Heart left ventricle (tissue), 16 donors: Measurements from ENCODE around the gene RIOK3. TPM values are rescaled to one million over a fixed set of nuclear protein-coding genes. Genes with fewer than 3 reads are reported as not detected.
A peak's percentile ranks its signal among the peaks of the same experiment; 100 is the strongest.

Experiments used
- ATAC-seq, 4 donors: fragments of 200-7000 bp; cut with Tn5 transposase; one replicate each; pipeline ENCODE4 v1.9.1; 2020 to 2022; ENCODE audit warnings: moderate library complexity in 4 of 4, mild to moderate bottlenecking in 3 of 4, moderate number of reproducible peaks in 1 of 4
- DNase-seq, 5 donors: peaks; one replicate each; pipeline ENCODE4 v3.0.0-alpha.2; 2020
- H3K27ac ChIP-seq, 12 donors: fragments of 200-600 bp; sonication (generic) in 4 of 12; one replicate each; pipeline versions ENCODE4 v1.5.0 to v1.8.0; 2016 to 2022; ENCODE audit warnings: mild to moderate bottlenecking in 2 of 12
- H3K27me3 ChIP-seq, 9 donors: fragments of 200-600 bp; sonication (generic) in 2 of 9; one replicate each; pipeline versions ENCODE4 v1.5.1 to v1.8.0; 2016 to 2022; ENCODE audit warnings: mild to moderate bottlenecking in 3 of 9
- H3K36me3 ChIP-seq, 9 donors: fragments of 200-600 bp; sonication (generic) in 2 of 9; one replicate each; pipeline versions ENCODE4 v1.5.0 to v1.8.0; 2018 to 2022; ENCODE audit warnings: mild to moderate bottlenecking in 2 of 9
- H3K4me1 ChIP-seq, 12 donors: fragments of 200-600 bp; sonication (generic) in 4 of 12; one replicate each; pipeline versions ENCODE4 v1.5.0 to v1.8.0; 2016 to 2022; ENCODE audit warnings: mild to moderate bottlenecking in 3 of 12
- H3K4me3 ChIP-seq, 12 donors: fragments of 200-600 bp; sonication (generic) in 4 of 12; one replicate each; pipeline versions ENCODE4 v1.5.0 to v1.8.0; 2017 to 2022; ENCODE audit warnings: mild to moderate bottlenecking in 9 of 12, moderate library complexity in 4 of 12
- H3K9me3 ChIP-seq, 12 donors: fragments of 200-600 bp; sonication (generic) in 4 of 12; one replicate each; pipeline versions ENCODE4 v1.5.0 to v1.8.0; 2016 to 2022; ENCODE audit warnings: mild to moderate bottlenecking in 1 of 12
- POLR2A ChIP-seq, 2 donors: fragments of 450-650 bp; IDR thresholded peaks; one replicate each; pipeline ENCODE4 v1.6.1; 2017; ENCODE audit warnings: antibody characterized with exemption in 2 of 2, mild to moderate bottlenecking in 2 of 2, moderate library complexity in 2 of 2
- WGBS, 4 donors: extraction: QIAGEN DNeasy Blood & Tissue Kit in 2 of 4; methylation state at CpG; one replicate each; pipeline versions ENCODE4 v1.1.5 to v1.1.7; 2013 to 2018; 5-methylcytosine and 5-hydroxymethylcytosine counted together
- intact Hi-C, 10 donors: fragments of 100-400 bp; cut with DNase I; formaldehyde crosslinking; loops; one replicate each; pipeline versions ENCODE4 v1.11.1 to v1.14.2; 2022
- polyA plus RNA-seq, 2 donors: library from polyadenylated mRNA; stranded (reverse); fragments of 200-250 nt; gene quantifications; one replicate each; pipeline ENCODE4 v1.2.3, GENCODE V29; 2013
- total RNA-seq, 9 donors: library from RNA; depleted of rRNA in 2 of 9; stranded (reverse); fragments of >200 nt in 2 of 9; fragmentation: NEBNext Ultra II Directional in 3 of 9; extraction: Animal tissue kit (Norgen Biotek cat#: 25700) in 3 of 9; gene quantifications; one replicate each; pipeline versions ENCODE4 v1.1.0 to v1.2.4, GENCODE V29; 2016 to 2023
- TF ChIP-seq, protein P1 (sequence below), 12 donors: fragments of 200-600 bp; sonication (generic) in 4 of 12; IDR thresholded peaks; one replicate each; pipeline versions ENCODE4 v1.5.0 to v1.8.0; 2018 to 2022; ENCODE audit warnings: antibody characterized with exemption in 12 of 12, mild to moderate bottlenecking in 5 of 12
- donor health status: ischemic (EF 13 %, LVEDD 7.1; RV severe dilation, severe dysfunction).
- donor health status: healthy with polysubstance abuse.
- donor health status: DM: no; HTN: yes; CAD: no.
- donor health status: DM: no; HTN: no; CAD: no.
- donor health status: ischemic (EF 25% LVEDD 6.9; RV normal size, moderate dysfunction).
- donor health status: ischemic (EF 25% LVEDD 5.7; RV mildly dilated, moderate dysfunction).
- donor health status: healthy.
- donor health status: DM: yes; HTN: yes; CAD: no.
- donor health status: ischemic (EF 35%, LVEDD 5.7; RV mildly dilated, moderate dysfunction).
- donor health status: nonischemic (EF 11% LVEDD 7.7; RV severe dilation, severe dysfunction).
- donor health status: DM: yes; HTN: yes; CAD: no.
- donor health status: PGD.
- donor health status: ischemic (EF 29% LVEDD 5.4; RV normal size, mild dysfunction).
- donor health status: nonischemic (EF 23%, LVEDD 6.1; RV moderate dilation, normal function).

Gene RIOK3
- total and polyA plus RNA-seq, 11 donors, result 32.3 to 76.2 (median 51.1) TPM

DNA sequence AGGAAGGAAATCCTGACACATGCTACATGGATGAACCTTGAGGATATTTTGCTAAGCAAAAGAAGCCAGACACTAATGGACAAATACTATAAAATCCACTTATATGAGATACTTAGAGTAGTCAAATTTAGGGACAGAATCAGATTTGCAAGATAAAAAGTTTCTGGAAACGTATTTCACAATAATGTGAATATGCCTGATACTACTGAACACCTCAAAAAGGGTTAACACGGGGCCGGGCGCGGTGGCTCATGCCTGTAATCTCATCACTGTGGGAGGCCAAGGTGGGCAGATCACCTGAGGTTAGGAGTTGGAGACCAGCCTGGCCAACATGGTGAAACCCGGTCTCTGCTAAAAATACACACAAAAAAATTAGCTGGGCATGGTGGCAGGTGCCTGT is 48.5 kb downstream of the RIOK3 start:
- 83 to 89% (median 86%) methylated on average over 6 of the region's 6 CpGs for WGBS, 4 donors
- H3K4me3 ChIP-seq, result no peak overlapping the region
- no peak overlapping the region for H3K27ac ChIP-seq
- DNase-seq (no peak), ATAC-seq (no peak)
- H3K27me3 ChIP-seq, result no peaks in the 10 kb centered on the region
- peaks cover 0 to 8% (median 4%) of the 10 kb centered on the region in 9 donors for H3K36me3 ChIP-seq
- H3K4me1 ChIP-seq, result peaks cover 0 to 49% (median 23%) of the 10 kb centered on the region in 12 donors
- intact Hi-C loops, result loop anchor here in 8 of 10 donors (2.0 to 10.0 kb wide), 6 partner anchors 49 to 367 kb away; partner anchors contain the start of genes NPC1 (in 4 of the 8), RIOK3 (in 2 of the 8) and CABLES1 (in 1 of the 8)
- TF ChIP-seq POLR2A (IDR thresholded peaks at IDR 0.05), result no peak
- TF ChIP-seq, protein P1, sequence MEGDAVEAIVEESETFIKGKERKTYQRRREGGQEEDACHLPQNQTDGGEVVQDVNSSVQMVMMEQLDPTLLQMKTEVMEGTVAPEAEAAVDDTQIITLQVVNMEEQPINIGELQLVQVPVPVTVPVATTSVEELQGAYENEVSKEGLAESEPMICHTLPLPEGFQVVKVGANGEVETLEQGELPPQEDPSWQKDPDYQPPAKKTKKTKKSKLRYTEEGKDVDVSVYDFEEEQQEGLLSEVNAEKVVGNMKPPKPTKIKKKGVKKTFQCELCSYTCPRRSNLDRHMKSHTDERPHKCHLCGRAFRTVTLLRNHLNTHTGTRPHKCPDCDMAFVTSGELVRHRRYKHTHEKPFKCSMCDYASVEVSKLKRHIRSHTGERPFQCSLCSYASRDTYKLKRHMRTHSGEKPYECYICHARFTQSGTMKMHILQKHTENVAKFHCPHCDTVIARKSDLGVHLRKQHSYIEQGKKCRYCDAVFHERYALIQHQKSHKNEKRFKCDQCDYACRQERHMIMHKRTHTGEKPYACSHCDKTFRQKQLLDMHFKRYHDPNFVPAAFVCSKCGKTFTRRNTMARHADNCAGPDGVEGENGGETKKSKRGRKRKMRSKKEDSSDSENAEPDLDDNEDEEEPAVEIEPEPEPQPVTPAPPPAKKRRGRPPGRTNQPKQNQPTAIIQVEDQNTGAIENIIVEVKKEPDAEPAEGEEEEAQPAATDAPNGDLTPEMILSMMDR (IDR thresholded peaks at IDR 0.05), result no peak
- H3K9me3 ChIP-seq, result no peaks in the 10 kb centered on the region

DNA sequence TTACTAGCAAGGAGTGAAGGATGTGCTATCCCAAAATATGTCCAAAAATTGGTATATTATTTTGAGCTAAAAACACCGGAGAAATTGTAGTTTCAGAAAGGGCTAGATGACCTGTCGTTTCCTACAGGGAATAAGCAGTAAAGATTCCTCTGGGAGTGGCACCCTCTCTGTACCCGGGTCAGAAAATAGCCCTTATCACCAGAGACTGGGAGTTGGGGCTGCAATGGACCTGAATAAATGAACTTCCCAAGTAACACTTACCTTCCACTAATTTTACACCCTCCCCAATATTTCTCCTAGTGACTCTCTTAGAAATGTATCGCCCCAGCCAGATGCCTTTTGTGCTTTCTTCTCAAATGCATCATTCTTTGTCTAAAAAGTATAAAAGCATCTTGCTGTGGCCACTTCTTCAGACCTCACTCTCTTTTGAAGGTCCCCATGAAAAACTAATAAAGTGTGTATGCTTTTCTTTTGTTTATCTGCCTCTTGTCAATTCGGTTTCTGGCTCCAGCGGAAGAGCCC is 49.5 kb downstream of the RIOK3 start:
- H3K4me1 ChIP-seq, result peaks cover 0 to 49% (median 23%) of the 10 kb centered on the region in 12 donors
- H3K9me3 ChIP-seq, result no peaks in the 10 kb centered on the region
- TF ChIP-seq, protein P1 (IDR thresholded peaks at IDR 0.05), result no peak
- TF ChIP-seq POLR2A (IDR thresholded peaks at IDR 0.05), result no peak
- WGBS, 4 donors, result 18 to 21% (median 19%) methylated on average over 6 of the region's 6 CpGs
- no peaks in the 10 kb centered on the region for H3K27me3 ChIP-seq
- H3K36me3 ChIP-seq, result peaks cover 0 to 16% (median 14%) of the 10 kb centered on the region in 9 donors
- H3K4me3 ChIP-seq, result peak overlapping the region; percentile 81 to 100 (median 98)
- DNase-seq (no peak), ATAC-seq (no peak)
- peak overlapping the region; percentile 82 to 96 (median 90) for H3K27ac ChIP-seq
- intact Hi-C loops, result loop anchor here in 8 of 10 donors (1.0 to 10.0 kb wide), 8 partner anchors 49 to 368 kb away; partner anchors contain the start of genes NPC1 (in 5 of the 8), RIOK3 (in 3 of the 8) and CABLES1 (in 1 of the 8)

DNA sequence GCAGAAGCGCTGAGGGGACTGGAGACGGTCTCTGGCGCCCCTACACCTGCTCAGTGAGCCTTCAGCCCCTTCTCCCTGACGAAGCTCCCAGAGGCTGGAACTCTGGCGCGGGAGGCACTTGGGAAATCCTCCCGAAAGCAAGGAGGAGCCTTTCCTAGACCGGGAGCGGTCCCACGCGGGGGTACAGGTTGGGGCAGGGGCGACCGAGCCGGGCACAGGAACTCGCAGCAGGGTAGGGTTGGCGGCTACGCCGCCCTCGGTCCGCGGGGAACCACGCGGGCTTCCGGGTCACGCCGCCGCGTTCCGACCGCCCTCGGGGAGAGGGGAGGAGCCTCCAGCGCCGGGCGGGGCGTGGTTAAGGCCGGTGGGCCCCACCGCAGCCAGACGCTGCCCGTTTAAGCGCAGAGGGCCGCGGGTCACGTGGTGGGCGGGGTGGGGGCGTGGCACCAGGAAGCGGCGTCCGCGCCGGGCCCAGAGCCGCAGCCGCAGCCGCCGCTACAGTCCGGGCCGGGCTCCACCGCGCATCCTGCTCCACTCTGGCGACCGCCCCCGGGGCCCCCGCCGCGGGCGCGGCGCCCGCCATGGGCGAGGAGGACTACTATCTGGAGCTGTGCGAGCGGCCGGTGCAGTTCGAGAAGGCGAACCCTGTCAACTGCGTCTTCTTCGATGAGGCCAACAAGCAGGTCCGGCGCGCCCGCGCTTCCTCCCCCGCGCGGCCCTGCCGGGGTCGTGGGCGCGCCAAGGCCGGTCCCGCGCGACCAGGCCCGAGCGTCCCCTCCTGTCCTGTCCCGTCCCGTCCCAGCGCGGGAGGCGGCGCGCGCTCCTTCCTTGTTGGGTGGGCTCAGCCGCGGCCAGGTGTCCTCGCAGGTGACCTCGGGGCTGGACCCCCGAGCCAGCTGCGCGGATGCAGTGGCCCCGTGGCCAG is 50.2 kb downstream of the RIOK3 start, which contains the start of gene RMC1:
TSS of gene RMC1 (plus strand) at position 474 of the 925 bp plus-strand sequence. CDS start at position 582, 108 bp downstream.
- peaks cover 0 to 23% (median 16%) of the 10 kb centered on the region in 9 donors for H3K36me3 ChIP-seq
- H3K9me3 ChIP-seq, result no peaks in the 10 kb centered on the region
- ATAC-seq (peak; percentile 98 to 99 (median 98)), DNase-seq (peak; percentile 97 to 99 (median 98))
- H3K4me3 ChIP-seq, result peak within 1 kb of the TSS; percentile 81 to 100 (median 98)
- H3K27me3 ChIP-seq, result no peaks in the 10 kb centered on the region
- WGBS, 4 donors, result 0% methylated on average over 54 to 110 of the region's 110 CpGs
- peak within 1 kb of the TSS; percentile 82 to 96 (median 90) for H3K27ac ChIP-seq
- intact Hi-C loops, result loop anchor here in 8 of 10 donors (1.0 to 10.0 kb wide), 8 partner anchors 50 to 368 kb away; partner anchors contain the start of genes NPC1 (in 5 of the 8), RIOK3 (in 3 of the 8) and CABLES1 (in 1 of the 8)
- peak; percentile 24 to 87 for TF ChIP-seq POLR2A (IDR thresholded peaks at IDR 0.05)
- TF ChIP-seq, protein P1 (IDR thresholded peaks at IDR 0.05), result peak in 5 of 12 donors; percentile 8 to 41 (median 30)
- peaks cover 0 to 43% (median 23%) of the 10 kb centered on the region in 12 donors for H3K4me1 ChIP-seq
